ENCODE results near the gene RNF220.

- TF ChIP-seq EZH2 (IDR thresholded peaks at IDR 0.05) (no peak), POLR2AphosphoS5 (IDR thresholded peaks at IDR 0.05; ENCODE audit: borderline replicate concordance, low read depth, low read length) (no peak), FOXP2 (optimal IDR thresholded peaks at IDR 0.05; ENCODE audit: control extremely low read depth, extremely low read length, insufficient read depth) (no peak)
These were observed 8.7 kb downstream of the RNF220 start for GRCh38 chr1:44413740-44414139.

Data from SK-N-MC (cell line).